Stimulated activated CD8-positive, alpha-beta memory T cell treated with anti-CD3 and anti-CD28 coated beads, Interleukin-4, amount 100 ng/mL, for 4 hours (primary cell): ENCODE results near the gene CAPN7.

ENCODE experiments used
- DNase-seq, 2 donors: peaks; one replicate each; pipeline ENCODE4 v3.0.0-alpha.2; 2020; ENCODE audit warnings: low read depth in 2 of 2, low spot score in 1 of 2

The CAPN7 gene

DNA sequence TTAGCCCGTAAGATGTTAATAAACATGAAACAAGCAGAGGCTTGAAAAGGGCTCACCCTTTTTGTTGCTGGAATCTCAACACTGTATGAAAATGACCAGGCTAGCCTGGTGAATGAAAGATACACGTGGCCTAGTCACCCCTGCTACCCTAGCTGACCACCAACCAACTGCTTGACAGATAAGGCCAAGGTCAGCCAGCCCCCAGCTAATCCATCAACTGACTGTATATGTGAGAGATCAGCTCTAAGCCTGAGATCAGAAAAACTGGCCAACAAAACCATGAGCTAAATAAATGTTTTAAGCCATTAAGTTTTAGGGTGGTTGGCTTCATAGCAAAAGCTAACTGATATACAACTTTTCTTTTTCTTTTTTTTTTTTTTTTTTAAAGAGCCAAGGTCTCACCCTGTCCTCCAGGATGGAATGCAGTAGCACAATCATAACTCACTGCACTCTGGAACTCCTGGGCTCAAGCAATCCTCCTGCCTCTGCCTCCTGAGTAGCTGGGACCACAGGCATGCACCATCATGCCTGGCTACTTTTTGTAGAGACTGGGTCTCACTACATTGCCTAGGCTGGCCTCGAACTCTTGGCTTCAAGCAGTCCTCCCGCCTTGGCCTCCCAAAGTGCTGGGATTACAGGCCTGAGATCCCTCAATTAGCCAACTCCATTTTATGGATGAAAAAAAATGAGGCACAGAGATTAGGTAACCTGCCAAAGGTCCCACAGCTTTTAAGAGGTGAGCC is 91.7 kb downstream of the CAPN7 start:
- no peak for DNase-seq

DNA sequence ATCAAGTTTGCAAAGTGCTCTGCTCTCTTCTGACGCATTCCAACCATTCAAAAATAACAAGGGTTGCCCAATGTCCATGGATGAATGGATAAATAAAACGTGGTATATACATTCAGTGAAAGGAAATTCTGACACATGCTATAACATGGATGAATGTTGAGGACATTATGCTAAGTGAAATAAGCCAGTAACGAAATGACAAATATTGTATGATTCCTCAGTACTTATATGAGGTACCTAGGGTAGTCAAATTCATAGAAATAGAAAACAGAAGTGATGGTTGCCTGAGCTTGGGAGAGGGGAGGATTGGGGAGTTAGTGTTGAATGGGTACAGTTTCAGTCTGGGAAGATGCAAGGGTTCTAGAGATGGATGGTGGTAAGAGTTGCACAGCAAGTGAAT is 92.5 kb downstream of the CAPN7 start:
- DNase-seq: no peak

- DNase-seq: no peak
Observed at GRCh38 chr3:15299036-15299435, 93.0 kb downstream of the CAPN7 start.

GRCh38 chr3:15300323-15301078 is 94.5 kb downstream of the CAPN7 start:
- no peak for DNase-seq

GRCh38 chr3:15301761-15302160 is 95.7 kb downstream of the CAPN7 start:
- no peak for DNase-seq
